Measurements from ENCODE around the gene BRME1. TPM values are rescaled to one million over a fixed set of nuclear protein-coding genes. Genes with fewer than 3 reads are reported as not detected.

The BRME1 gene
- total RNA-seq, 2 donors from 2014 or later, result 3.7 TPM; not detected in 1

DNA sequence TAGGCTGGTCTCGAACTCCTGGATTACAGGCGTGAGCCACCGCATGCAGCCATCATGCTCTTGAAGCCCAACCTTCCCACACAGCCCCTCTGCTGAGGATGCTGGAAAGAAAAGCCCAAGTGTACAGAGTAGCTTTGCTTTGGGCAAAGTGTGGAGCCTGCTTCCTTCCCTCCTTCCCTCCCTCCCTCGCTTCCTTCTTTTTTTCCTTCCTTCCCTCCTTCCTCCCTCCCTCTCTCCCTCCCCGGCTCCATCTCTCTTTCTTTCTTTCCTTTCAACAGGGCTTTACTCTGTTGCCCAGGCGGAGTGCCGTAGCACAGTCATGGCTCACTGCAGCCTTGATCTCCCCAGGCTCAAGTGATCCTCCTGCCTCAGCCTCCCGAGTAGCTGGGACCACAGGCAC, 2.8 kb upstream of the BRME1 start:
- H3K4me3 ChIP-seq, result no peak overlapping the region
- TF ChIP-seq, protein P1, sequence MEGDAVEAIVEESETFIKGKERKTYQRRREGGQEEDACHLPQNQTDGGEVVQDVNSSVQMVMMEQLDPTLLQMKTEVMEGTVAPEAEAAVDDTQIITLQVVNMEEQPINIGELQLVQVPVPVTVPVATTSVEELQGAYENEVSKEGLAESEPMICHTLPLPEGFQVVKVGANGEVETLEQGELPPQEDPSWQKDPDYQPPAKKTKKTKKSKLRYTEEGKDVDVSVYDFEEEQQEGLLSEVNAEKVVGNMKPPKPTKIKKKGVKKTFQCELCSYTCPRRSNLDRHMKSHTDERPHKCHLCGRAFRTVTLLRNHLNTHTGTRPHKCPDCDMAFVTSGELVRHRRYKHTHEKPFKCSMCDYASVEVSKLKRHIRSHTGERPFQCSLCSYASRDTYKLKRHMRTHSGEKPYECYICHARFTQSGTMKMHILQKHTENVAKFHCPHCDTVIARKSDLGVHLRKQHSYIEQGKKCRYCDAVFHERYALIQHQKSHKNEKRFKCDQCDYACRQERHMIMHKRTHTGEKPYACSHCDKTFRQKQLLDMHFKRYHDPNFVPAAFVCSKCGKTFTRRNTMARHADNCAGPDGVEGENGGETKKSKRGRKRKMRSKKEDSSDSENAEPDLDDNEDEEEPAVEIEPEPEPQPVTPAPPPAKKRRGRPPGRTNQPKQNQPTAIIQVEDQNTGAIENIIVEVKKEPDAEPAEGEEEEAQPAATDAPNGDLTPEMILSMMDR (IDR thresholded peaks at IDR 0.05), result no peak
- no peak for ATAC-seq (ENCODE audit: insufficient number of reproducible peaks, low FRiP score, low read depth)
- H3K4me1 ChIP-seq (ENCODE audit: control insufficient read depth in 1 of 2, low read depth in 2 of 2), result peaks cover 7 to 16% of the 10 kb centered on the region in 2 donors
- no peaks in the 10 kb centered on the region for H3K27me3 ChIP-seq (replicated peaks; ENCODE audit: insufficient read depth)
- no peaks in the 10 kb centered on the region for H3K9me3 ChIP-seq
- H3K36me3 ChIP-seq, result peaks cover 25% of the 10 kb centered on the region
- no peak overlapping the region for H3K27ac ChIP-seq
- DNase-seq (ENCODE audit: low spot score), result no peak

DNA sequence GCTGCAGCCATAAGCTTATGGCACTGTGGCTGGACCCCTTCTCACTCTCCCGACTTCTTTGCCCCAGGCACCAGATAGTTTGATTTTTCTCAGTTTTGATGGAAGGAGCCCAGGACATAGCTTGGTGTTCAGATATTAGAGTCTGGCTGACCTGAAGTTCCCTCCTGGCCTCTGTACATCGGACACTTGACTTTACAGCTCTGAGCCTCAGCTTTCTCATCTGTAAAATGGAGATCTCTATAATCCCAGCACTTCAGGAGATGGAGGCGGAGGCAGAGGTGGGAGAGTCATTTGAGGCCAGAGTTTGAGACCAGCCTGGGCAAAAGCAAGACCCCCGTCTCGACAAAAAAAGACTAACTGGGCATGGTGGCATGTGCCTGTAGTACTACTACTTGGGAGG, 993 bp upstream of the BRME1 start:
- Histone ChIP-seq H3K36me3 (peaks cover 8% of the 10 kb centered on the region), H3K9me3 (no peaks in the 10 kb centered on the region), H3K27me3 (replicated peaks; ENCODE audit: insufficient read depth) (no peaks in the 10 kb centered on the region), H3K4me1 (ENCODE audit: control insufficient read depth in 1 of 2, low read depth in 2 of 2) (peaks cover 7 to 16% of the 10 kb centered on the region in 2 donors), H3K27ac (no peak overlapping the region), H3K4me3 (peak overlapping the region; percentile 78)
- TF ChIP-seq, protein P1 (IDR thresholded peaks at IDR 0.05), result no peak
- no peak for DNase-seq (ENCODE audit: low spot score)
- no peak for ATAC-seq (ENCODE audit: insufficient number of reproducible peaks, low FRiP score, low read depth)

DNA sequence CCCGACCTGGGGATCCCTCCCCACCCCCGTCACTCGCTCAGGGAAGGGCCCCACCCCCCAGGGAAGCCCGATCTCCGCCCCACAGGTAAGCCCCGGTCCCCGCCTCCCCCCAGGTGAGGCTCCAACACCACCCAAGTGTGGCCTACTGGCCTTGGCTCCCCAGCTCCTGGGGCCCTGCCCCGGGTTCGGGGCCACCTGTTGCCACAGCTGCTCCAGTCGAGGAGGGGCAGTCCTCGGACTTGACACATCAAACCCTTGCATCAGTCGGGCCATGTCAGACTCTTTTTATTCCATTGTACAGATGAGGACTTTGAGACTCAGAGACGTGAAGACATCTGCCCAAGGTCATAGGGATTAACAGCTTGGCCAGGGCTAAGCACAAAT, 596 bp upstream of the BRME1 start:
- Histone ChIP-seq H3K9me3 (no peaks in the 10 kb centered on the region), H3K27ac (peak overlapping the region in 1 of 2 donors; percentile 13), H3K4me1 (ENCODE audit: control insufficient read depth in 1 of 2, low read depth in 2 of 2) (peaks cover 7 to 16% of the 10 kb centered on the region in 2 donors), H3K36me3 (peaks cover 6% of the 10 kb centered on the region), H3K4me3 (peak overlapping the region; percentile 78), H3K27me3 (replicated peaks; ENCODE audit: insufficient read depth) (no peaks in the 10 kb centered on the region)
- DNase-seq (ENCODE audit: low spot score) (no peak), ATAC-seq (ENCODE audit: insufficient number of reproducible peaks, low FRiP score, low read depth) (no peak)
- TF ChIP-seq, protein P1 (IDR thresholded peaks at IDR 0.05), result no peak

DNA sequence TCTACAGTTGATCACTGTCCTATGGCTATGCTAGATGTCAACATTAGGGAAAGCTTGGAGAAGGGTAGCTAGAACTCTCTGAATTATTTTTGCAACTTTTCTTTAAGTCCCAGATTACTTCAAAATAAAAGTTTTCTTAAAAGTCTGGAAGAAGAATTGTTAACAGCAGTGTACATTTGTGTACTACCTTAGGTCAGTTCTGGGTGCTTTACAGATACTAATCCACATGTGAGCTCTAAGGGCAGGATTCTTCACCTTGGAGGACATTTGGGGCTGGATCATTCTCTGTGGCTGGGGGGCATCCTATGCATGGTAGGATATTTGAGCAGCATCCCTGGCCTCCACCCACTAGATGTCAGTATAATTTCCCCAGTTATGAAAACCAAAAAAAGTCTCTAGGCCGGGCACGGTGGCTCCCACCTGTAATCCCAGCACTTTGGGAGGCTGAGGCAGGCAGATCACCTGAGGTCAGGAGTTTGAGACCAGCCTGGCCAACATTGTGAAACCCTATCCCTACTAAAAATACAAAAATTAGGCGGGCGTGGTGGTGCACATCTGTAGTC, 2.8 kb downstream of the BRME1 start:
- ATAC-seq (ENCODE audit: insufficient number of reproducible peaks, low FRiP score, low read depth) (no peak), DNase-seq (ENCODE audit: low spot score) (no peak)
- Histone ChIP-seq H3K4me1 (ENCODE audit: control insufficient read depth in 1 of 2, low read depth in 2 of 2) (peaks cover 7 to 16% of the 10 kb centered on the region in 2 donors), H3K27ac (no peak overlapping the region), H3K27me3 (replicated peaks; ENCODE audit: insufficient read depth) (no peaks in the 10 kb centered on the region), H3K36me3 (no peaks in the 10 kb centered on the region), H3K9me3 (no peaks in the 10 kb centered on the region), H3K4me3 (no peak overlapping the region)
- TF ChIP-seq, protein P1 (IDR thresholded peaks at IDR 0.05), result no peak

DNA sequence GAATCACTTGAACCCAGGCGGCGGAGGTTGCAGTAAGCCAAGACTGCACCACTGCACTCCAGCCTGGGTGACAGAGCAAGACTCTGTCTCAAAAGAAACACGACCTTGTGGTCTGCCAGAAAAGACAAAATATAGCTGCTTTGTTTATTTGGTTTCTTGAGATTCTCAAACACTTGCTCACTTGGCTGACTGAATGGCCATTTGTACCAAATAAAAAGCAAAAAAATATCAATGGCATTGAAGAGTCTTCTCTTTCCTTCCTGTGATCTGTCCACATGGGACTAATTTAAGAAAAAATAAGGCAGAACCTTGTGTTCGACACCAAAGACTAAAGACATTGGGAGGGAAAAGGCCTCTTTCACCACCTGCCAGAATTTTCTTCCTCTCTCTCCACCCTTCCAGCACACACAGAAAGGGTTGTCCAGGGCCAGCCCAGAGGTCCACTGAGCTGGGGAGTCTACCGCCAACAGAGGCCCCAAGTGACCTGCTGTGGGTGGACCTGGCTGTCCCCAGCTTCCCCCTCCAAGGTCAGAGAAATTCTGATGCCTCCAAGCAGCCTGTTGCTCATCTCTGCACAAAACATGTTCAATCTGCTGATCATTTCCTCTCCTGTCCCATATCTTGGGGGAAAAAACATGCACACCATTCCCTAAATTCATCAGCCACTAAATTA, 5.9 kb downstream of the BRME1 start:
- H3K36me3 ChIP-seq, result no peaks in the 10 kb centered on the region
- no peak for DNase-seq (ENCODE audit: low spot score)
- H3K27me3 ChIP-seq (replicated peaks; ENCODE audit: insufficient read depth), result no peaks in the 10 kb centered on the region
- TF ChIP-seq, protein P1 (IDR thresholded peaks at IDR 0.05), result no peak
- H3K27ac ChIP-seq, result no peak overlapping the region
- ATAC-seq (ENCODE audit: insufficient number of reproducible peaks, low FRiP score, low read depth), result no peak
- no peak overlapping the region for H3K4me3 ChIP-seq
- no peaks in the 10 kb centered on the region for H3K9me3 ChIP-seq
- no peaks in the 10 kb centered on the region for H3K4me1 ChIP-seq (ENCODE audit: control insufficient read depth in 1 of 2, low read depth in 2 of 2)
